Embryonic facial prominence (tissue), 1 donor: ENCODE data around the gene NEK7.

Experiments
- DNase-seq: peaks from one replicate; pipeline ENCODE4 v3.0.0-alpha.2; 2016; ENCODE audit errors: extremely low spot score

NEK7 gene

DNA sequence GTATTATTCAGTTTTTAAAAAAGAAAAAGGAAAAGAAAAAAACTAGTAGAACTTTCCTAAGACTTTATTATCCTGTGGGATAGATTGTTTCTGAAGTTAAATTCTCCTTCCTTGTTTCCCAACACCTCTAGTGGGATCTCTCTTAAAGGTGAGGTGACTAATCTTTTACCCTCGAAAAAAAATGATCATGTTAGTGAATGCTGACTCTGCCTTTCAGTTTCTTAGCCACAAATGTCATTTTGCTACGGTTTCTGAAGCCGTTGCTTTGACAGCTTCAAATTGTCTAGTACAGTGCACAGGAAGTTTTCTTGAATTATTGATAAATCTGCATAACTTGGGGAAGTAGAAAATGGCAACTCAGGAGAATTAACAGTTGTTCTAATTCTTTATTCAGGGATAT is 13.0 kb upstream of the NEK7 start:
- no peak for DNase-seq

DNA sequence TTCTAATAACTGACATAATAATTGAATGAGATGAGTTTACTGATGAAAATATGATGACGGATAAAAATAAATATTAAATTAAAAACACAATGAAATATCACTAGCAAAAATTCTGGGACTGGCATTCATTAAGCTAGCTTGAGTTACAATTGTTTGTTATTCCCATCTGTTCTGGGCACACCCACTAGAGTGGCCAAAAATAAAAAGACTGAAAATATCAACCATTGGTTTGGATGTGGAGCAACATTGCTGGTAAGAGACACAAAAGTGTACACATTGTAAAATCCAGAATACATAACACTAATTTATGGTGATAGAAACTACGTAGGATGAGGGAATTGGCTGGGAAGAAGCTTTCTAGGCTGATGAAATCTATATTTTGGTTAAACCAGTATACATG is 9.6 kb upstream of the NEK7 start:
- DNase-seq = no peak

DNA sequence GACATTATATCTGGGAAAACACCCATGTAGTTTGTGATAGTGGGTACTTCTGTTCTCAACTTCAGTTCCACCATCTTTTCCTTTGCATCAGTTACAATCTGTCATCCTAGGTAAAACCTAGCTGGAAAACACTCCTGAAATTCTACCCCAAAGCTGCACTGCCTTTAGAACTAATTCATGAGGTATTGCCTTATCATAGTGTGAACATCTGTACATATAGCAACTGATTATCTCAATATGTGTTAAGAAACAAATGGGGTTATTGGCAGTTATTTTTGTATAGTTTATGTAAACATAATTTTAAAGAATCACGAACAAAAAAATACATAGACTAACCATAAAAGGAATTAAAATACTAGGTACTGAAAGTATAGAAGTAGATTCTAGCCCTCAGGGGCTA is 6.4 kb upstream of the NEK7 start:
- no peak for DNase-seq

DNA sequence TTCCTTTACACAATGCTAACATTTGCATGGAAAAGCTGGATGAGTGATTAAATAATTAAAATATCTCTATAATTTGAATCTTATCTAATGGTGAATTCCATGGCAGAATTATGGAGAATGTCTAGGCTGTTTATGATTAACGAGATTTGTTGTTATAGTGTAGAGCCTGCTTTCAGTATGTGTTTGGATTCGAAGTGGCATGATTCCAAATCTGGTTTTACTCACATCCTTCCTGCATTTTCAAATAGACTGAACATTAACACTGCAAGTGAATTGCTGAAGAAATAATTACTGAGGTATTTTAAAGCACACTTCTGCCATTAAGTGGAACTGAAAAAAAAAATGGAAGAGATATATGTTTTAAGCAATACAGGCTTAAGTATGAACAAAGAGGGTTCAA is 5.1 kb upstream of the NEK7 start:
- no peak for DNase-seq

DNA sequence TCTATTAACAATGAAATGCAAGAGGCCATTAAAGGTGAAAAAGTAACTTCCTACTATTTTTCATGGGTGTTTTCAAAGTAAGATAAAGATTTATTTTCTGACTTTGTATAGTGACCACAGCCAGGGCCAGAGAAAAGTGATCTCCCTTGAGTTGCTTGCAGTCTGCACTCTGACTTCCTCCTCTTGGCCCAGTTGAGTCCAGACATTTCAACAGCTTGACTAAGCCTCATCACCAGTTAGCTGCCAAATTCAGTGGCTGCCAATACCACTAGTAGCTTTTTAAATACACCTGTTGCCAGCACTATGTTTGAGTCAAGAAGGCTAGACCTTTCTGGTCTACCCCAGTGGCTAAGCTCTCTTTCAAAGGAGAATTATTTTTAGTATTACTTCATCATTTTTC is 3.7 kb upstream of the NEK7 start:
- DNase-seq = no peak

DNA sequence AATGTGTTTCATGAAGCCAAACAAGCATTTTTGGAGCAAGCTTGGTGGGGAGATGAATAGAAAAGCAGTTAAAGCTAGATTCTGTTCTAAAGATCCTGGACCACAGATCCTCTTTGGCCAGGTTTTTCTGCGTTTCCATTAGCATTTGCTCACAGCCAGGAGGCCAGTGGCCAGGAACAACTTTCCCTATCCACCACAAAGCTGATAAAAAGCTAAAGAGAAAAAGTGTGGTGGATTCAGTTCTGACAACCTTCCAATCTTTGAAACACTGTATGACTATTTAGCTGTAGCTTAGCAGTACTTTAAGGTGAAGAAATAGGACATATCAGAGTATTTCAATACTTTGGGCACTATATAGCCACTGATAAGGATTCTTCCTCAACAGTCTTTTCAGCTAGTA is 3.0 kb upstream of the NEK7 start:
- no peak for DNase-seq

DNA sequence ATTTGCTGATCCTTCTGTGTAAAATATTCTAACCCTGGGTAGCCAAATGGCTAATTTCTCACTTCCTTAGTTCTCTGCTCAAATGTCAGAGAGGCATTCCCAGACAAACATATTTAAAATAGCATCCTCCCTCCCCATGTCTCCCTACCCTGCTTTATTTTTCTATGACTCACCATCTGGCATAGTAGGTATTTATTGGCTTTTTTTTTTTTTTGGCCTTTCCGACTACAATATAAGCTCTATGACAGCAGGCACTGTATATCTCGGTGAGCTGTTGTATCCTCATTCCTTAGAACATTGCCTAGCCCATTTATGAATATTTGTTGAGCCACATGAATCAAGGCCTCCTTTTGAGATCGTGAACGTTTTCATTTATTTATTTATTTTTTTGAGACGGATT is 1.5 kb upstream of the NEK7 start:
- no peak for DNase-seq

DNA sequence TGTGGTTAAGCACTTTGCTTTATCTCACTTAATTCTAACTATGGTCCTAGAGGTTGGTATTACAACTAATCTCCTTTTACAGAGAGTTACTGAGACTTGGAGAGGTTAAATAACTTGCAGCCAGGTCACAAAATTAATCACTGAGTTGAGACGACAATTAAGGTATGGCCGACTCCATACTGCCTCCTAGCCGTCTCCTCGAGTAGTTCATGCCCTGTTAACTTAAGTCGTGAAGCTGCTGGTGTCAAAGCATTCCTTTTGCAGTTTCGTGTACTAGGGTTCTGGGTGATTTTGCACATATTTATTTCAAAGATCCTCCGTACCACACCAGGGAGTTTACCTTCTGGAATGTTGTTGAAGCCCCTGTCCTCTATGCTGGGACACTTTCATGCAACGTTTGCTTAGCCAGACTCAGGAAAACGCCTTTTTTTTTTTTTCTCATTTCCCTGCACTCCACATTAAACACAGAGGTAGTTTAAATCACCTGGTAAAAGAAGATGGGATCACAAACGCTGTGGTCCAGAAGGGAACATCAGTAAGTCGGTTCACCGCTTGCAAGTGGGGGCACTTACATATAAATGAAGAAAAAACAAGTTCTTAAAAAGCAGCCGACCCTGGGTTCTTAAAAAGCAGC is 570 bp upstream of the NEK7 start:
- no peak for DNase-seq

DNA sequence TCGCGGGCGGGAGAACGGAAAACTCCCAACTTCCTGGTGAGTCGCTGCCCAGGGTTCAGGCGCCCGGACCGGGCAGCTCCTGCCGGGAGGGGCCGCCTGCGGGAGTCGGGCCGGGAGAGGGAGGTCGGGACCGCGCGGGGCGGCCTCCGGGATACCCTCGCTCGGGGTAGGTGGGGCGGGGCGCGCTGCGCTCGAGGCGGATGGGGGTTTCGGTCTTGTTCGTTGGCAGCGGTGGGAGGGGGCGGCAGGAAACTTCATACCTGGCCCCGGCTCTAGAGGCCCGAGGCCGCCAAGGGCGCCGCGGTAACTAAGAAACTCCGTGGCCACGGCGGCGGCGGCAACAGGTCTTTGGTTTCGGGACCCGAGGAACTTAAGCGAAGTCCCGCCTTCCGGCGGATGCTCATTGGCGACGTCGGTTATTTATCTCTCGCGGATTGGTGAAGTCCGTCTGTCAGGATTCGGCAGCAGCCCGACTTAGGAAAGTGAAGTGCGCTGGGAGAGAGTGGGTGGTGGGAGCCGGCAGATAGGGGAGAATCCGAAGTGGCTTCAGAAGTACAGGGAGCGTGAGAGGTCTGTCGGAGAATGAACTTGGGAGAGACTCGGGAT is 546 bp downstream of the NEK7 start:
- peak; percentile 85 for DNase-seq

DNA sequence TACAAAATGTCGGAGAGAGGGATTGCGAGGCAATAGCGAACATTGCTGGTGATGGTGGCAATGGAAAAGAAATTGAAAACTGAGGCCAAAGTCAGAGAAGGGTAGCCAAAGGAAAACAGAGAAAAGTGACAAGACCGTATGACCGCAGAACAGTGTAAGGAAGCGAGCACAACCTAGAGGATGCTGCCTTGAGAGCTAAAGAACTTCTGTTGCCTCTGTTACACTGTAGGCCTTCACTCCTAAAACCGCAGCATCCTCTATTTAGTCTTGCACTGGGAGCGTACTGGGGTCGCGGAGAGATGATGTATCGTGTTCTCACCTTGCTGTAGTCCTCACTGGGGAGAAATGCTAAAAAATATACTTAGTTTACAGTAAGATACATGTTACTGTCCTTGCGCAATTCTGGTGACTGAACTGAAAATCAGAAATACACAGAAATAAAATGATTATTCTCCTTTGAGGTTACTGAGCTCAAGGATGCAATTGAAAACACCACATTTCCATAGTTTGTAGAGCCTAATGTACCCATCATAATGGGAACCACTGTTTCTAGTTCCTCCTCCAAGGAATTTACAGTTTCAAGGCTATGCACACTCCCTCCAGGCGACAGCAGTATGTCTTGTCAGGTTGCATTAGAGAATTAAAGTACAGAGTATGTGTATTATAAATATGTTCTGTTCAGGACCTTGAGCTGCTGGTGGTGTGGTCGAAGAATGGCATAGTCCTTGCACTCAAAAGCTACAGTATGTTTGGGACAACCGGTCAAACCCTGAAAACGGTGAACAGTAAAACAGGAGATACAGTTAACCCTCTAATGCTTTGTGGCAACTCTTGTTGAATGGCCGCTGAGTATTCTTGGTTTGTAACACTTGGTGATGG is 1.3 kb downstream of the NEK7 start:
- no peak for DNase-seq

DNA sequence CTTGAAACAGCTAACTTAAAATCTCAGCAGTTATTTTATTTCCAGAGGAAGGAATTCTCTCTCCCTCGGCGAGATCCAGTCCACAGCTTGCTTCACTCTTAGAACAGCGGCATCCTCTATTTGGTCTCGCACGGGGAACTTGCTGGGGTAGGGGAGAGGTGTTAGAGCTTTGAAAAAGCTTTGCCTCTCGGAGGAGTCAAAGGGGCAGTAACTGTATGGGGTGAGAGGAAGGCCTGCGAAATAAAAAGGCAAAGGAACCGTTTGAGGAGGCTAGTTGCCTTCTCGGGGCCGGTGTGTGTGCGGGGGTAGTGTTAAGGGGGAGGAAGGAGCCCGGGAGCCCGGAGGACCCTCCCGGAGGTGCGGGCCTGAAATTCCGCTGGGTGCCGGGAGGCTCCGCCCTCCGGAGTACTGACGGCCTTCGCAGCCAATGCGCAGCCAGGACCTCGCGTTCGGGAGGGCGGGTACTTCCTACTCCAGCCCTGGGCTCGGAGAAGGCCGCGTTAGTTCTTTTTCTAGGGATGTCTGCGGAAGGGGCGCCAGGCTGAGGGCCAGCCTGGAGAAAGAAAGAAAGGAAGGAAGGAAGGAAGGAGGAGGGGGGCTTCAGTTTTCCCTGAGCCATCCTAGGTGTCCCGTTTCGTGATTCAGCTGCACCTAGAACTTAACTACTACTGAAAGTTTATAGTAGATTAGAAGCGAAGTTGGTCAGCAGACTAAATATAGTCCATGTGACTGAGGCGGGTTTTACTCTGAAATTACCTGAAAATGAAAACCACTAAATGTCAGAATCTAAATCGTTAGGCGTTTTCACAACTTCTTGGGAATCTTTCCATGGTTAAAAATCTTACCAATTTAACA is 2.2 kb downstream of the NEK7 start:
- DNase-seq = peak; percentile 89

DNA sequence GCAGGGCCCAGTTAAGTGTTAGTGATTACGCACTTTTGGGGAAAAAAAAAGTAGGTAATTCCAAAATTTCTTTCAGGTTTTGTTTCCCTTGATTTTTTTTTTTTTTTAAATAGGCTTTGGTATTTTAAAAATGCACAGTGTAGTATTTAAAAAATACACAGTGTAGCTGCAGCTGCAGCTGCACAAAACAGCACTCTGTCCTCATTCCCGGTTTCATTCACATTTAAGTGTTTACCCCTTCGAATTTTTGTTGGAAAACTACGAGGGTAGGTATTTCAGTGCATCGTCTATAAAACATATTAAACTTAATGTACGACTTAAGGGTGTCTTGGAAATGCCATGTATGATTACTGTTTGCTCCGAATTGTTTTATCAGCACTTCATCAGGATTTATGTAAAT is 3.4 kb downstream of the NEK7 start:
- DNase-seq = no peak

DNA sequence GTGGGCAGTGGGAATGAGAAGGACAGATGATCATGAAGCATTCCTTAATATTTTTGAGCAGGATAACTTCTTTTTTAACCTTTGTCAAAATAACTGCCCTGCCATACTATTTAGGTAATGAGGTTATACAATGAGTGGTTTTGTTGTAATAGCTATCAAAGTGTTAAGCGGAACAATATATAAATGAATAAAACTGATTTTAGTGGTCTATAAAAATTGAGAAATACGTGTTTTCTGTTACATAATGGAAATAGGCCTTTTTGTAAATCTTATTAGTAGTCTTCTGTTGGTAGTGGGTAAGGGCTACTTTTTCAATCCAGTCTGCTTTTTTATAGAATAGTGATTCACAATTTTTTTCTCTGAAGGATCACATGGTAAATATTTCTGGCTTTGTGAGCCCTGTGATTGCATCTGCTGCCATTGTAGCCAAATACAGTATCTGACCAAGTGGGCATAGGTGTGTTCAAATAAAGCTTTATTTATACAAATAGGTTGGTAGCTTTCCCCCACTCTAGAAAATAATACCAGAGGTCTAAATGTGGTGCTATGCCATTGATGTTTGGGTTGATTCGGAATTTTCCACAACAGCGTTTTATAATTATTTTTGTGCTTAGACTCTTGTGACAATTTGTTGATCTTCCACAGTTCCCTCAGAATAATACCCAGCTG is 4.3 kb downstream of the NEK7 start:
- DNase-seq = no peak

DNA sequence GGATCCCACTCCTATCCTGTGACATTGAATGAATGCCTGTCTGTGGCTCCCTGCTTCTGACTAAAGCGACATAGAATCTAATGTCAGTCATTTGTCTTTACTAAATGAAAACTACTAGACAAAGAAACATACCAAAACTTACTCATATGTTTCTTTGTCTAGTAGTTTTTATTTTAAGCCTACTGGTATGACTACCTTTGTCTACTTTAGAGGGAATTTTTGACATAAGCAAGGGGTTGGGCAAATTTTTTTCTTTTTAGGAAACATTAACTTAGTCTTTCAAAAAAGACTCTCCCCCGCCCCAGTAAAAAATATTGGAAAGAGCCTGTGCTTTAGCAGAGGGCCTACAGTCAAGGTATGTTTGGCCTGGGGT is 4.9 kb downstream of the NEK7 start:
- no peak for DNase-seq

DNA sequence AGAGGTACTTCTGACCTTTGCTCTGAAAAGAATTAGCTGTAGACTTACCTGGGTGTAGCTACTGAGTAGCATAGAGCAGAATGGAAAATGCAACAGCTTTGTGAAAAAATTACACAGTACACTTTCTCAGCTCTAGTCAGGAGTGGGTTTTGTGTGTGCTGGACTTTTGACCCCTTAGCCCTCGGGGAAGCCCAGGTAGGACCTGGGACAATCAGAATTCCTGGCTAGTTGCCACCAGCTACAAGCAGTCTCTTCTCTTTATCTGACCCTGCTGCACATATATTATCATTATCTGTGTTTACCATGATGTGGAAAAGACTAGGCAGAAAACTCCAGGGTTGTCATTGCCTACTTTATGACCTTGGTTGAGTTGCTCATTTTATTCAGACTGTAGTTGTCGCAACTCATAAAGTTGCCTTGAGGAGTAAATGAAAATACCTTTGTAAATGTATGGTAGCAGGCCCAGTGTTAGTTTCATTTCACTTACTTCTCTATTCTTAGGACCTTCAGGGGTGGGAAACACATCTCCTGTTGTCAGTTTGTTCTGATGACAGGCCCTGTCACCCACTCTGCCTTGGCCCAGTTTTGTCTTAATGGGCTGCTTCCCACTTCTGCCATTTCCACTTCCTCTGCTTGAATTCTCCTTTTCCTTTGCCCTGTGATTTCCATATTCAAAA is 5.4 kb downstream of the NEK7 start:
- DNase-seq = no peak

DNA sequence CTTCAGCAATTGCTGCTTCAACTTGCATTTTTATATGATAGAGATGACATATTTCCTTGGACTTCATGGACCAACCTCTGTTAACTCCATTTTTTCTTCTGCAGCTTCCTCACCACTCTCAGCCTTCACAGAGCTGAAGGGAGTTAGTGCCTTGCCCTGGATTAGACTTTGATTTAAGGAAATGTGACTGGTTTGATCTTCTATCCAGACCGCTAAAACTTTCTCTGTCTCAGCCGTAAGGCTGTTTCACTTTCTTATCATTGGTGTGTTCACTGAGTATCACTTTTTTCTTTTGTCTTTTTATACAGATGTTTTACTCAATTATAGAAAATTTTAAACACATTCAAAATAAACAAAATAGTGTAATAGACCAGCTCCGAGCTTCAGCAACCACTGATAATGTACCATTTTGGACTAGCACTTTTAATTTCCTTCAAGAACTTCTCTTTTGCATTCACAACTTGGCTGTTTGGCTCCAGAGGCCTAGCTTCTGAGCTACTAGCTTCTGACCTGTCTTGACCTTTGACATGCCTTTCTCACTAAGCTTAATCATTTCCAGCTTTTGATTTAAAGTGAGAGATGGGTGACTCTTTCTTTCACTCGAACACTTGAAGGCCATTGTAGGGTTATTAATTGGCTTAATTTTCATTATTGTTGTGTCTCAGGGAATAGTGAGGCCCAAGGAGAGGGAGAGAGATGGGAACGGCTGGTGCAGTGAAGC is 9.3 kb downstream of the NEK7 start:
- no peak for DNase-seq

DNA sequence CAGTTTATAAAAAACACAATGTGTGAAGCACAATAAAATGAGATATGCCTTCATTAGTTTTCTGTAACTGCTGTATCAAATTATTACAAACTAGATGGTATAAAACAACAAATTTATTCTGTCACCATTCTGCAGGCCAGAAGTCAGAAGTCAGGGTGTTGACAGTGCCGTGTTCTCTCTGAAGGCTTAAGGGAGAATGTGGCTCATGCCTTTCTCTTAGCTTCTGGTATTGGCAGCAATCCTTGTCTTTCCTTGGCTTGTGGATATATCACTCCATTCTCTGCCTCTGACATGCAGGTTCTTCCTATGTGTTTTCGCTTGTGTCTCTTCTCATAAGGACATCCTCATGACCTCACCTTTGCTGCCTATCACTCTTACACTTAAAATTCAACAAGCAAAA is 10.1 kb downstream of the NEK7 start:
- DNase-seq = no peak

DNA sequence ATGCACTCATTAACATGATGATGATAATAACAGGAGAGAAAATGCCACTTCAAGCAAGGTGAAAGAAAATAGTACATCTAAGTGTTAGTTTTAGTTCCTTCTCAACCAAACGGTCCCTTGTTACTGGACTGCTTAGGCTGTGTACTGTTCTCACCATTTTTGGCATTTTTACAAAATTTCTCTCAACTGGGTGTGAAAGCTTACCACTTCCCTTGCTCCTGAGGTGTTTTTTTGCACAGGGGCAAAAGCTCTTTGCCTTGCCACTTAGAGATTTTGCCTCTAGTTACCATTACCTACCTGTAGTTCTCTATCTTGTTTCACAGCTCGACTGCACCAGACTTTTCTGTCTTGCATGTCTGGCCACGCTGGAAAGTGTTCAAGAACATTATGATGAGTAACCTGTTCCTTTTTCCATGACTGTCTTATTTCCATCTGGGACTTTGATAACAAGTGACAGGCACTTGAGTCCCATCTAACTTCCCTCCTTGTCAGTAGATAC is 10.7 kb downstream of the NEK7 start:
- DNase-seq = no peak

DNA sequence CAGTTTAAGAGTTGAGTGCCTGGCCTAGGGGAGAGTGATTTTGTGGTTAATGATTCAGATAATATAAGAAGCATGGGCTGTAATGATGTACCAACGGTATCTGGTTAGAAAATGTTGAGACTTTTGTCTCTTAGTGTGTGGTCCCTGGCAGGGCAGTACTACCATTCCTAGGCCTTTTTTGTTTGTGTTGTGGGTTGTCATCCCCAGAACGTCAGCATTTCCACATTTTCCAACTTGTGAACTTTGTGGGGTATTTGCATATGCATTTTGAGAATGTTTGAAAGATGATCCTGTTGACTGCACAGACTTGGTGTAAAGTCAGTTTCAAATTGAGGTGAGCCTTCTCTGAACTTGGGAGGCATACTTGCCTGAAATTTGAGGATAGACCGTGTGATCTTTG is 11.4 kb downstream of the NEK7 start:
- DNase-seq = no peak

DNA sequence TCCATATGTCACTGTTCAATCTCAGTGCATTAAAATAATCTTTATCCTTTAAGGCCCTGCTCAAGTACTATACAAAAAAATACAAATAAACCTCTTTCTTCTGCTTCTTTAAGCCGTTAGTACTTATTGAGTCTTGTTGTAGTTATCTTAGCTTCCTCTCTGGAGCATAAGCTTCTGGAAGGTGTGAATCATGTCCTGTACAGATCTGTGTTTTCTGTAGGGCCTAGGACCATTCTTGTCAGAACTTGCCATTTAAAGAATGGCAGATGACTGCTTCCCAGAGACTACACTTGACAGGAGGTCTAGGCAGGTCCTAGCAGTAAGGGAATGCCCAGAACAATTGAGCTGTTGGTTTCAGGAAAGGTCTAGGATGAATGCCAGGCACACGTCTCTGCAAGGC is 12.9 kb downstream of the NEK7 start:
- no peak for DNase-seq
